ENCODE results near the gene CAMK4.

Gene CAMK4

DNA sequence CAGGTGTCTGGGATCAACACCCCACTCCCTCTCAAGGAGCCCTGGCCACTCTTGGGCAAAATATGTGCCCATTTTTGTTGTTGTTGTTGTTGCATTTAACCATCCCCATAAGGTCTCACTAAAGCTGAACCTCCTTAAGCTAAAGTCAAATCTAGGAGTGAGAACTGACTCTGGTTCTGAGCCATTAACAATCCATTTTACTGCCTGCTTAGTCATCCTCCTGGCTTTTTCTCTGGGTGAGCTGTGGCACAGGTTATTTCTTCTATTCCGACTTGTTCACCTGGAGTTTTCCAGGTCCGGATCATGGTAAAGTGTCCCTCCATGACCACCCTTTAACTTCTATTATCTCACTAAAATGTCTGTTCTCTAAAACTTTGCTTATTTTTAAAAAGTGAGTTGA lies 85.2 kb downstream of the CAMK4 start:
- no peak for DNase-seq (ENCODE audit: low read depth)
- H3K4me3 ChIP-seq (ENCODE audit: control insufficient read depth, low read depth, low read length) = no peak overlapping the region
- TF ChIP-seq, protein P1, sequence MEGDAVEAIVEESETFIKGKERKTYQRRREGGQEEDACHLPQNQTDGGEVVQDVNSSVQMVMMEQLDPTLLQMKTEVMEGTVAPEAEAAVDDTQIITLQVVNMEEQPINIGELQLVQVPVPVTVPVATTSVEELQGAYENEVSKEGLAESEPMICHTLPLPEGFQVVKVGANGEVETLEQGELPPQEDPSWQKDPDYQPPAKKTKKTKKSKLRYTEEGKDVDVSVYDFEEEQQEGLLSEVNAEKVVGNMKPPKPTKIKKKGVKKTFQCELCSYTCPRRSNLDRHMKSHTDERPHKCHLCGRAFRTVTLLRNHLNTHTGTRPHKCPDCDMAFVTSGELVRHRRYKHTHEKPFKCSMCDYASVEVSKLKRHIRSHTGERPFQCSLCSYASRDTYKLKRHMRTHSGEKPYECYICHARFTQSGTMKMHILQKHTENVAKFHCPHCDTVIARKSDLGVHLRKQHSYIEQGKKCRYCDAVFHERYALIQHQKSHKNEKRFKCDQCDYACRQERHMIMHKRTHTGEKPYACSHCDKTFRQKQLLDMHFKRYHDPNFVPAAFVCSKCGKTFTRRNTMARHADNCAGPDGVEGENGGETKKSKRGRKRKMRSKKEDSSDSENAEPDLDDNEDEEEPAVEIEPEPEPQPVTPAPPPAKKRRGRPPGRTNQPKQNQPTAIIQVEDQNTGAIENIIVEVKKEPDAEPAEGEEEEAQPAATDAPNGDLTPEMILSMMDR (conservative IDR thresholded peaks at IDR 0.05; ENCODE audit: control insufficient read depth, insufficient read depth, low read depth, low read length) = no peak

DNA sequence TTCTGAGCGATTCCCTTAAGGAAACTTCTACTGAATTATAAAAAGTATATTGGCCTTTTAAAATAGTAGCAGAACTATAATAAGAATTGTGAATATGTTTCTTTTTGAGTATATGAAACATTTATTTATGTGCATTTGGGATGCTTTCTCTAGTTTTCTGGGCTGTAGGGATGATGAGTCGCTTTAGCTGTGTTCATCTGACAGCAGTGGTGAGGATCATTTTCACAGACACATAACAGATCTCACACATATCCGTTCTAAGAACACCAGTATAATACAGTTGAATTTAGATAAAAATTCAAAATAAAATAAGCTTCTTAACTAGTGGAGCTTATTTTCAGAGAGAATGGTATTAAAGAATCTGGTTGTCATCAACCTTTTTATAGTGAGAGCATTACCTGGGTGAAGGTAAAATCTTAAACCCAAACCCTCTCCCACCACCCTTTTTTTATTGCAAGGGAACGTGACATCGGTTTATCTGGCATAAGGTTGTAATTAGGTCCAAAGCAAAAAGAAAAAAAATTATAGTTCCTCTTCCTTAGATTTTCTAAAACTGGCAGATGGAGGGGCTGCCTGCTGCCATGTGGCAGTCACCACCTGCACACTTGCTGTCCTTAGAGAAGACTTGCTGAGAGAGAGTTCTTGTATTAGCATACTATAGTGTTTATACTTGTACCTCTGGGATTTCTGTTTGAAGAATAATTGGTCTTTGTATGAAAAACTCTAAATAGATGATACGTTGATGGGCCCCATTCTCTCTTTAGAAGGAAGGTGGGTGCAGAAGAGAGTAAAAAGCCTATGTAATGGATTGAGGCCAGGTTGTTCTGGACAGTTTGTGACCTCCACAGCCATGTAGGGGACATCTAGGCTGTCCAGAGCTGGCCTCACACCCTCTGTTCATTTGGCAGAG lies 86.8 kb downstream of the CAMK4 start:
- DNase-seq (ENCODE audit: low read depth) = no peak
- TF ChIP-seq, protein P1 (conservative IDR thresholded peaks at IDR 0.05; ENCODE audit: control insufficient read depth, insufficient read depth, low read depth, low read length) = no peak
- no peak overlapping the region for H3K4me3 ChIP-seq (ENCODE audit: control insufficient read depth, low read depth, low read length)

DNA sequence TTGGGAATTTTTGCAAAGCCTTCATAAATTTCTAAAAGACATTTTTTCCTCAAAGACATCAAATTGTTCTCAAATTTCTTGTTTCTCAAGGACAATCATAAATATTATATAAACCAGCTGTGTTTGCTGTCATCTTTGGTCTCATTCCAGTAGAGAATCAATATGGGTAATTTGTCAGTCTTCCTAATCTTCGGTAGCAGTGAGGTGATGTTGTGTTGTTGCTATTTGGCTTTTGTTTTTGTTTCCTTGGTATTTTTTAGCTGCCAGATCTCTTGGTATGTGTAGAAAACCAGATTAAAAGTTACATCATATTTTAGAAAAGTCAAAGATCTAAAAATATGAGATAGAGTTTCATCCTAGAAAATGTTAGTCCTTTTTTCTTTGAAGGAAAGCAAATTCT lies 87.5 kb downstream of the CAMK4 start:
- no peak overlapping the region for H3K4me3 ChIP-seq (ENCODE audit: control insufficient read depth, low read depth, low read length)
- TF ChIP-seq, protein P1 (conservative IDR thresholded peaks at IDR 0.05; ENCODE audit: control insufficient read depth, insufficient read depth, low read depth, low read length) = no peak
- no peak for DNase-seq (ENCODE audit: low read depth)

DNA sequence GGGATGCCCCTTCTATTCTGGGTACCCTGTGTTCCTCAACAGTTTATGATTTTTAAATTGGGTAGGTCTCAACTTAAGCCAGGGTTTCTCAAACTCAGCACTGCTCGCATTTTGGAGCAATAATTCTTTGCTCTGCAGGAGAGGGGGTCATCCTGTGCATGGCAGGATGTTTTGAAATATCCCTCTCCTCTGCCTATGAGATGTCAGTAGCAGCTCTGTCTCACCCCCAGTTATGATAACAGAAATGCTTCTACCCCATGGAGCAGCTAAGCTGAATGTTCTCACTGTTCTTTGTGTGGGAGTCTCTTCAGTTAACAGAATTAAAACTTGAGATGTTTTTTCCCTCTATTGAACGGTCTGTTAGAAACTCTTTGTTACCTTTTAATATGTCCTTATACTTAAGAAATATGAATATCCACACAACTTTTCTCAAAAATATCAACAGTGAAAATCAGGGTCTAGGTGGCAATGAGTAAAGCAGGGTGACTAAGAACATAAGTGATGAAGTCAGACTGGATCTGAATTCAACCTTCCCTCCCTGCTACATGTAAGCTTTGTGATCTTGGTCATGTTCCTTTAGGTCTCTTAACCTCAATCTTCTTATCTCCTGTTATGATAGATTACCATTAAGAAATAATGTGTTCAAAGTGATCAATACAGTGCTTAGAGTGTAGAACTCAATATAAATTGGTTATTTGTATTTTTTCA lies 89.0 kb downstream of the CAMK4 start:
- no peak for DNase-seq (ENCODE audit: low read depth)
- no peak overlapping the region for H3K4me3 ChIP-seq (ENCODE audit: control insufficient read depth, low read depth, low read length)
- TF ChIP-seq, protein P1 (conservative IDR thresholded peaks at IDR 0.05; ENCODE audit: control insufficient read depth, insufficient read depth, low read depth, low read length) = no peak

DNA sequence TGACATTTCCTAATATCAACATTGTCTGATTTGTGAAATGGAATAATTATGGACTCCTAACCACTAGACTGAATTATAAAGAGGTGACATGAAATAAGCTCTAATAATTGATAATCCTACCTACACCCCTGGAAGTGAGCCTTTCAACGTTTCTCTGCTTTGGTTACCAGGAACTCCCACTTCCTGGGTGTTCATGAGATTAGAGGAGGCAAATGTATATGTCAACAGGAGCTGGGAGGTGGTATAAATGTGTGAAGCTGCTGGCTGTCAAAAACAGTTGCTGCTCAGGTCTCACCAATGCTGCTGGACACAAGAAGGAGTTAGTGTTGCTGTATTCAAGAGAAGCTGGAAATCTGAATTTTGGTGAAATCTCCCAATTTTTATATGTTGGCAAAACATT lies 96.8 kb downstream of the CAMK4 start:
- TF ChIP-seq, protein P1 (conservative IDR thresholded peaks at IDR 0.05; ENCODE audit: control insufficient read depth, insufficient read depth, low read depth, low read length) = no peak
- no peak overlapping the region for H3K4me3 ChIP-seq (ENCODE audit: control insufficient read depth, low read depth, low read length)
- DNase-seq (ENCODE audit: low read depth) = no peak

DNA sequence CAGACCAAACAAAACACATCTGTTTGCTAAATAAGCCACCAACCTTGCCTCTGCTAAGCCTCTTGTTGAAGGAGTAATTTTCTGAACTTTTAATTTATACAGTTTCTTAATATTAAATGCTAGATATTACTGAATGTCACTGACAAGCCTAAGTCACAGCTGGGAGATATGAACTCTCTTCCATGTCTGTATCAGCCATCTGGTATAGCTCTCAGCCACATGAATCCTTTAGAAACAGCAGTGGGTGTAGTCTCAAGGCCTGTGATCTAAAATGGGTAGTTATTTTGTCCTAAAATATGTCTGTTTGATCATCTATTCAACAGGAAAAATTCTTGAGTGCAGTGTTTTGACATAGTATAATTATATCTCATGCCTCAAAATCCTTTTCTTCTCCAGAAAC lies 97.2 kb downstream of the CAMK4 start:
- TF ChIP-seq, protein P1 (conservative IDR thresholded peaks at IDR 0.05; ENCODE audit: control insufficient read depth, insufficient read depth, low read depth, low read length) = no peak
- H3K4me3 ChIP-seq (ENCODE audit: control insufficient read depth, low read depth, low read length) = no peak overlapping the region
- no peak for DNase-seq (ENCODE audit: low read depth)

All from fibroblast of mammary gland (primary cell).